Endodermal cell (in vitro differentiated cells): Measurements from ENCODE around the gene RAB33B. TPM values are rescaled to one million over a fixed set of nuclear protein-coding genes. Genes with fewer than 3 reads are reported as not detected.

Source experiments
- DNase-seq: peaks from one replicate; pipeline ENCODE4 v3.0.0-alpha.2; 2017
- H3K27ac ChIP-seq: 2 replicates; pipeline ENCODE4 v1.5.1; 2013; ENCODE audit warnings: mild to moderate bottlenecking, low read depth, low read length, moderate library complexity
- H3K27me3 ChIP-seq: 2 replicates; pipeline ENCODE4 v1.6.1; 2013; ENCODE audit warnings: mild to moderate bottlenecking, low read length, moderate library complexity; ENCODE audit not compliant: insufficient read depth, control insufficient read depth, poor library complexity, severe bottlenecking
- H3K36me3 ChIP-seq: 2 replicates; pipeline ENCODE4 v1.7.0; 2013; ENCODE audit warnings: mild to moderate bottlenecking, low read length, moderate library complexity; ENCODE audit not compliant: control insufficient read depth, insufficient read depth
- H3K4me1 ChIP-seq: one replicate; pipeline ENCODE4 v1.7.0; 2013; ENCODE audit warnings: low read length; ENCODE audit not compliant: control insufficient read depth, insufficient read depth
- H3K4me3 ChIP-seq: 2 replicates; pipeline ENCODE4 v1.5.1; 2013; ENCODE audit warnings: mild to moderate bottlenecking, low read length, moderate library complexity
- H3K9ac ChIP-seq: 2 replicates; pipeline ENCODE4 v1.6.1; 2013; ENCODE audit warnings: mild to moderate bottlenecking, low read length, moderate library complexity; ENCODE audit not compliant: poor library complexity, severe bottlenecking; ENCODE audit errors: extremely low read depth
- H3K9me3 ChIP-seq: 2 replicates; pipeline ENCODE4 v1.6.1; 2013; ENCODE audit warnings: mild to moderate bottlenecking, low read length, moderate library complexity; ENCODE audit not compliant: control insufficient read depth
- H3K27ac Mint-ChIP-seq: 2 replicates; pipeline ENCODE4 v1.8.0; 2020; ENCODE audit warnings: mixed read lengths
- H3K27me3 Mint-ChIP-seq: 2 replicates; pipeline ENCODE4 v1.8.0; 2021; ENCODE audit warnings: mild to moderate bottlenecking, mixed read lengths; ENCODE audit not compliant: insufficient read depth
- H3K36me3 Mint-ChIP-seq: 2 replicates; pipeline ENCODE4 v1.8.0; 2020; ENCODE audit warnings: low read depth, mixed read lengths
- H3K4me1 Mint-ChIP-seq: 2 replicates; pipeline ENCODE4 v1.8.0; 2020; ENCODE audit warnings: mixed read lengths
- H3K4me3 Mint-ChIP-seq: 2 replicates; pipeline ENCODE4 v1.8.0; 2020; ENCODE audit warnings: mild to moderate bottlenecking, moderate library complexity, mixed read lengths
- H3K9me3 Mint-ChIP-seq: 2 replicates; pipeline ENCODE4 v1.8.0; 2020; ENCODE audit warnings: mild to moderate bottlenecking, mixed read lengths
- CTCF ChIP-seq: fragments of 200-600 bp; sonication (generic); conservative IDR thresholded peaks from 2 replicates; pipeline ENCODE4 v1.5.0; 2021; ENCODE audit warnings: antibody characterized with exemption, mild to moderate bottlenecking
- WGBS, 2 experiments: methylation state at CpG; one replicate each; pipeline versions ENCODE4 v1.1.5 to v1.1.7; 2013; ENCODE audit warnings: missing lambda C conversion rate in 2 of 2, mixed read lengths in 1 of 2; ENCODE audit not compliant: insufficient coverage in 1 of 2, insufficient read length in 1 of 2; 5-methylcytosine and 5-hydroxymethylcytosine counted together
- total RNA-seq, 2 donors: library from RNA; stranded (reverse); fragmentation: NEBNext Ultra II Directional in 1 of 2; extraction: Animal tissue kit (Norgen Biotek cat#: 25700) in 1 of 2; gene quantifications; 2 replicates in 1 of 2; 3 replicates in 1 of 2; pipeline ENCODE4 v1.2.1, GENCODE V29; 2021

Gene RAB33B
- total RNA-seq, 2 donors from 2014 or later, result 8.7 to 11.4 TPM

DNA sequence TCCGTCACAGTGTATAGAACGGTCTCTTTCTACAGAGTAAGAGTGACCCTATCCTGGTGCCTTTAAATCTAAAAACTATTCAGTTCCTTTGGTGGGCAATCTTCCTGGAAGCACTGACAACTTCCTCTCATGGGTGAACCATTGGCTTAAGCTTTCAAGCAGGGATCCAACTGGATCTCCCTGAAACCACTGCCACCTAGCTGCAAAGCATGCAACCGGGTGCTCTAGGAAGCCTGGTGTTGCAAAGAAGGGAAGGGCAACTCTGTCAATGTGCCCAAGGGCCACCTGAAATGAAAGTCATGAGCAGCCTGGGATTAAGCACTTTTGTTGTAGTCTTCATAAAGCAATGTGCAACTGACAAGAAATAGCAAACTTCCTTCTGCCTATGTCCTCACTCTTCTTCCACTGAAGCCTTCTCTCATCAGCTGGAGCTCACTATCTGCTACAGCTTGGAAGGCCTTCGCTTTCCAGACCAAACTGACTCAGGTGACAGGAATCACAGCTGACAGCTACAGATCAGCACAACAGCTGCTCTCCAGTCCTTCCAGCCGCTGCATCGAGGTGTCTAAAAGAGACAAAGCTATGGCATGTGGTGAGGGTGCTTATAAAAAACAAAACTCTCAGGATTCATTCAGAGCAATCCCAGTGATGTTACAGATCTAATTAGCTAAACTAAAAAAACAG lies 55.9 kb downstream of the RAB33B start:
- Mint-ChIP-seq H3K36me3 (peaks cover 40% of the 10 kb centered on the region), H3K27ac (no peak overlapping the region), H3K4me3 (no peak overlapping the region), H3K4me1 (peaks cover 14% of the 10 kb centered on the region), H3K9me3 (no peaks in the 10 kb centered on the region), H3K27me3 (no peaks in the 10 kb centered on the region)
- Histone ChIP-seq H3K36me3 (peaks cover 61% of the 10 kb centered on the region), H3K27me3 (no peaks in the 10 kb centered on the region), H3K4me3 (no peak overlapping the region), H3K27ac (no peak overlapping the region), H3K9ac (no peak overlapping the region), H3K4me1 (no peaks in the 10 kb centered on the region), H3K9me3 (no peaks in the 10 kb centered on the region)
- 86 to 89% methylated on average over 4 to 6 of the region's 6 CpGs for WGBS, 2 experiments
- peak; percentile 83 for TF ChIP-seq CTCF
- peak; percentile 80 for DNase-seq

DNA sequence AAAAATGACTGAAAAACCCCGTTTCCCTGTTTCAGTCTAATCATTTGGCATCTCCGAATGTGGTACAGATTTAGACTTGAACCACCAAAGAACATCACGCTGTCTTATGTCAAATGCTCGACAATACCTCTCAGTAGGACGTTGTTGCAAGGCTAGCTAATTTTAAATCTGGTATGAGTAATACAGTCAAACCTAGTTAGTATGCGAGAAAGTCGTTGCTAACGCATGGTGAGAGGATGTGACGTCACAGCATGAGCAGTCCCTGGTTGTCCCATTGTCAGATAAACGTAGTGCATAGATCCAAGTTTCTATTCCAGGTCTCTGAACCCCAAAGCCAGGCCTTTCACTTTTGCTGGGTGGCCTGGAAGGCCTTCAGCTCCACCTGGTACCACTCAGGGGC lies 57.4 kb downstream of the RAB33B start:
- no peak for DNase-seq
- Mint-ChIP-seq H3K27me3 (no peaks in the 10 kb centered on the region), H3K36me3 (peaks cover 45% of the 10 kb centered on the region), H3K4me3 (no peak overlapping the region), H3K9me3 (no peaks in the 10 kb centered on the region), H3K4me1 (peaks cover 14% of the 10 kb centered on the region), H3K27ac (no peak overlapping the region)
- Histone ChIP-seq H3K27me3 (no peaks in the 10 kb centered on the region), H3K9me3 (no peaks in the 10 kb centered on the region), H3K36me3 (peaks cover 62% of the 10 kb centered on the region), H3K9ac (no peak overlapping the region), H3K4me3 (no peak overlapping the region), H3K27ac (peak overlapping the region; percentile 10), H3K4me1 (no peaks in the 10 kb centered on the region)
- 76 to 88% methylated on average over 8 to 10 of the region's 10 CpGs for WGBS, 2 experiments
- TF ChIP-seq CTCF, result no peak

- no peak for DNase-seq
- peaks cover 72% of the 10 kb centered on the region for H3K36me3 ChIP-seq
- Mint-ChIP-seq H3K4me1 (peaks cover 5% of the 10 kb centered on the region), H3K27ac (no peak overlapping the region), H3K4me3 (no peak overlapping the region), H3K36me3 (peaks cover 68% of the 10 kb centered on the region), H3K9me3 (no peaks in the 10 kb centered on the region), H3K27me3 (no peaks in the 10 kb centered on the region)
- H3K27ac ChIP-seq, result no peak overlapping the region
- H3K9me3 ChIP-seq, result no peaks in the 10 kb centered on the region
- no peak for TF ChIP-seq CTCF
- H3K4me1 ChIP-seq, result peaks cover 2% of the 10 kb centered on the region
- no peak overlapping the region for H3K9ac ChIP-seq
- no peak overlapping the region for H3K4me3 ChIP-seq
- 93 to 94% methylated on average over 8 of the region's 8 CpGs for WGBS, 2 experiments
- no peaks in the 10 kb centered on the region for H3K27me3 ChIP-seq
These were observed 60.6 kb downstream of the RAB33B start for GRCh38 chr4:139514382-139515059.
